ENCODE results near the gene SNRPD2. TPM values are rescaled to one million over a fixed set of nuclear protein-coding genes. Genes with fewer than 3 reads are reported as not detected.
"Not testable (repeated sequence)": the region's sequence is repeated elsewhere in the genome, so short reads cannot be mapped to it uniquely, and the experiment has no call there.

The SNRPD2 gene
- total RNA-seq: 88.4 TPM

- DNase-seq: peak; percentile 98
Measured at GRCh38 chr19:45691516-45692186, at the start of gene SNRPD2. Gene SNRPD2, minus strand, starts transcription at chr19:45691953. Its CDS starts 65 bp downstream, at chr19:45691888.

GRCh38 chr19:45739498-45740439 is 48.0 kb upstream of the SNRPD2 start:
- DNase-seq: no peak

DNA sequence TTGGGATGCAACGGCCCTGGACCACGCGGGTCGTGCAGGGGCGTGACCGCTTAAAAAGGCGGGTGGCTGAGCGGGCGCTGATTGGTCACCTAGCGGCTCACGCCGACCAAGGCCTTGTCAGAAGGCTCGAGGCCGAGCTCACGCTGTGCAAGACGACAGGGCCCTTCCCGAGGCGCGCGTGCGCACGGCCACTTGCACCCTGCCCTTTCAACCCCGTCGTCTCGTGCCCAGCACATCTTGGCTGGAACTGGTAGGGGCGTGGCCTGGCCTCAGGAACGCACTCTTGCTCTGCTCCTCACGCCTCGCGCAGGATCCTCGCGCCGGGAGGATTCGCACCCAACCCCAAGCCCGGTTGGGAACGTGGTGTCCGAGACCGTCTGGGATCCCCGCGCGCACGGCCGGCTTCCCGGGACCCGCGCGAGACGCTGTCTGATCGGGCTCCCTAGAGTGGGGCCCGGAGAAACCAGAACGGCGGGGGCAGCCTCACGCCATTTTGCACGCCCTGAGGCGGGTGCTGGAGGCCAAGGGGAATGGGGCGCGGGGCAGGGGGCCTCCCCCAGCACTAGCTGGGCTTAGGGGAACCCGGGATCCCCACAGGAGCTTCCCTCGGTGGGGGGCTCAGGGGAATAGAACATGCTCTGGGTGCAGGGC is 41.5 kb upstream of the SNRPD2 start, which contains the start of gene MEIOSIN:
TSS of gene MEIOSIN (plus strand) at position 280 of the 651 bp plus-strand sequence. CDS start 1,938 bp downstream, outside the sequence.
- no peak for DNase-seq

GRCh38 chr19:45730368-45731288 is 38.9 kb upstream of the SNRPD2 start, which contains the start of gene FBXO46:
Gene FBXO46, minus strand, starts transcription at chr19:45730896. Its CDS starts 17,401 bp downstream, at chr19:45713495.
- peak; percentile 99 for DNase-seq

GRCh38 chr19:45729800-45730290 is 38.1 kb upstream of the SNRPD2 start:
- DNase-seq: peak; percentile 14

GRCh38 chr19:45728683-45729082 is 36.9 kb upstream of the SNRPD2 start:
- DNase-seq: not testable (repeated sequence)

DNA sequence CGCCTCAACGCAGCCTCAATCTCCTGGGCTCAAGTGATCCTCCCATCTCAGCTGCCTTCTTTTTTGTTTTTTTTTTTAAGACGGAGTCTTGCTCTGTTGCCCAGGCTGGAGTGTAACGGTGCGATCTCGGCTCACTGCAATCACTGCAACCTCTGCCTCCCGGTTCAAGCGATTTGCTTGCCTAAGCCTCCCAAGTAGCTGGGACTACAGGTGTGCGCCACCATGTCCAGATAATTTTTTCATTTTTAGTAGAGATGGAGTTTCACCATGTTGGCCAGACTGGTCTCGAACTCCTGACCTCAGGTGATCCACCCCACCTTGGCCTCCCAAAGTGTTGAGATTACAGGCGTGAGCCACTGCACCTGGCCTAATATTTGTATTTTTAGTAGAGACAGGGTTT is 28.3 kb upstream of the SNRPD2 start:
- DNase-seq: not testable (repeated sequence)

DNA sequence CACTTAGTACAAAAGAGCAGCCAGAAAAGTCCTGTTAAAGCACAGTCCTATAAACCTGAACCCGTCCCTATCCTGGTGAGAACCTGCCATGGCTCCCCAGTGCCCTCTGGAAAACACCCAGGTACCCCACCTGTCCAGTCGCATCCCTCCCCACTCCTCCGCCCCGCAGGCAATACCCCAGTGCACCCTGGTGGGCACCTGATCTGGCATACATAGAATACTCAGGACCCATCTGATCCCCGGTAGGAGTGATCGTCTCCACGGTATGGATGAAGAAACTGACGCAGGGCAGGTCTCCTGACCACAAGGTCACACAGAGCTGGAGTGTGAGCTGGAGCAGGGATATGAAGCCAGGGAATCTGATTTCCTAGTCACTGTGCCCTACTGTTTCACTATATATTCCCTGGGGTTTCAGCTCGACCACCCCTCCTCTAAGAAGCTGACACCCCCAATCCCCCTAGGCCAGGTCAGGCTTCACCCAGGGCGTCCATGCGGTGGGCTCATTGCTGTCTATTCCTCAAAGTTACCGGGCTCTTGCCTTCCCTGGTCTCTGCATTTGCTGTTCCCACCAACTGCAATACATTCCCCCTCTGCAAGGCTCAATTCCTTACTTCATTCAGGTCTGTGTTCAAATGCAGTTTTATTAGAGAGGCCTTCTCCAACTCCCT is 26.4 kb upstream of the SNRPD2 start:
- DNase-seq: no peak

DNA sequence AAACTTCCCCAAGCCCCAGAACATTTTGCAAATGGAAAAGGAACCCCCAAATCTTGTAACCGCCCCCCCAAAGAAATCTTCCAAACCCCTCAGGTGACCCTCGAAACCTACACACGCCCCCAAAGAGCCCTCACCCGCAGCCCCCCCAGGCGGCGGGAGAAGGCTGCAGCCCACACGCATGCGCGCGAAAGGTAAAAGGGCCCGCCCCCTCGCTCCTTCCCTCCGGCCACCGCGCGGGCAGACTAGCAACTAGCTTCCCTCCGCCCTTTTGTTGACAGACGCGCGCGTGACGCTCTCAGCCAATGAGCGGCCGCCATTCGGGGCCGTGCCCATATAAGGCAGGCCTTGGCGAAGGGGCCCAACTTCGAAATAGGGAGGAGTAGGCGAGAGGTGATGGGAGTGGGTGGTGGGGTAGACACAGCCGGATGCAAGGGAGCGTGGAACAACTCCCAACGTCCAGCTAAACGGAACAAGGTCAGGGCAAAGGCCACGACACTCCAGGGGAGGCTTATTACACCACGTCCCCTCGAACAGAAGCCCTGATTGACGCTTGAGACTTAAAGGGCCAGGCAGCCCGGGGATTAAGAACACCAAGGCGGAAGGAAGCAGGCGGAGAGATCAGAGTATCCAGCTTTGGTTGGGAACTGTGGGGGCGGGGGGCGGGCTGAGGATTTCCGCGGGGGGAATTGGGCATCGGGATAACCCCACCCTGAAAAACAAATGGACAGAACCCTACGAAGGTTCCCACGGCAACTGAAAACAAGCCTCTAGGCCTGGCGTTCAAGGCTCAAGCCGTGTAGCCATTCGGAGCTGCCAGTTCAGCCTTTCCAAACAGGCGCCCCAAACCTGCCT is 25.6 kb upstream of the SNRPD2 start:
- DNase-seq: peak; percentile 100

GRCh38 chr19:45716359-45717130 is 24.8 kb upstream of the SNRPD2 start:
- DNase-seq: peak; percentile 54

GRCh38 chr19:45715139-45715538 is 23.4 kb upstream of the SNRPD2 start:
- no peak for DNase-seq

GRCh38 chr19:45713141-45713540 is 21.4 kb upstream of the SNRPD2 start:
- DNase-seq: no peak

DNA sequence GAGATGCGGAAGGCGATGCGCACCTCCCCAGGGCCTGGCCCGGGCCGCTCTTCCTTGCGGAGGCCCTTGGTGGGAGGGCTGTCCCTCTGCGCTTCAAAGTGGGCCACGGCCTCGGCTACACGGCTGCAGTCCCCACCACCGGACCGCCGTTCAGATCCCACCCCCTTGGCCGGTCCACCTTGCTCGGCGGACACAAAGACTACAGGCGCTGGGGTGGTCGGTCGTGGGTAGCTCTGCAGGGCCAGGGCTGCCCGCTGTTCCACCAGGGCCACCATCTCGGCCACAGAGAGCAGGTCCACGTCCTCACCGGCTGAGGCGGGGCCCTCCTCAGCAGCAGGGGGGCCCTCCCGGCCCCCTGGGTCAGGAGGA is 20.9 kb upstream of the SNRPD2 start:
- DNase-seq: no peak

DNA sequence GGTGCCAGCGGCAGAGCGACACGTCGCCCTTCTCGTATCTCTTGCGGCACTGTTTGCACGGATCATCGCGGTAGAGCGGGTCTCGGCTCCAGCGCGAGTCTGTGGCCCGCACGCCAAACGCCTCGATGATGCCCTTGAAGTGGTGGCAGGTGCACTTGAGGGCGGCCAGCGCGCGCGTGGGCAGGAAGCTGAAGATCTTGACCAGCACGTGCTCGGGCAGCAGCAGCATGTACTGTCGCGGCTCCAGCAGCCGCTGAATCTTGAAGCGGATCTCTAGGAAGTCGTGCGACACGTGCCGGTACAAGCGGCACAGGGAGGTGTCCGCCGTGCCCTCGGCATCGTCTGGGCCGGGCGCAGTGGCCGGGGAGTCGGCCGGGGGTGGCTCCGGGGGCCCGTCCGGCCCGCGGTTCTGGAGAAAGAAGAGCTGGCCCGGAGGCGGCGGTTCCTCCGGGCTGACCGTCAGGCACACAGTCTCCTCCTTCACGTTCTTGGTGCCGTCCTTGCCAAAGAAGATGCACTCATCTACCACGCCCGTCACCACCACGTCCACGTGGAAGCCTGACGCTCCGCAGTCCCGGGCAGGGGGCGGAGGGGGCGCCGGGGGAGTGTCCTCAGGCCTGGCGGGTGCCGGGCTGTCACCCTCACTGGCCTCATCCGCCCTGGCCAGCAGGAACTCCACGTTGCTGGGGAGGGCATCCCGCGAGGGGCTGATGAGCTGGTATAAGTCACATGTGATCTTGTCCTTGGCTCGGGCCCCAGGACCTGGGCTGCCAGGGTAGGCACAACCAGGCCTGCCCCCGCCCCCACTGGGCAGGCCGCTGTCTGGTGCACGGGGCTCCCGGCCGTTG is 20.3 kb upstream of the SNRPD2 start:
- DNase-seq: no peak

- DNase-seq: no peak
Measured at GRCh38 chr19:45710356-45711130, 18.8 kb upstream of the SNRPD2 start.

DNA sequence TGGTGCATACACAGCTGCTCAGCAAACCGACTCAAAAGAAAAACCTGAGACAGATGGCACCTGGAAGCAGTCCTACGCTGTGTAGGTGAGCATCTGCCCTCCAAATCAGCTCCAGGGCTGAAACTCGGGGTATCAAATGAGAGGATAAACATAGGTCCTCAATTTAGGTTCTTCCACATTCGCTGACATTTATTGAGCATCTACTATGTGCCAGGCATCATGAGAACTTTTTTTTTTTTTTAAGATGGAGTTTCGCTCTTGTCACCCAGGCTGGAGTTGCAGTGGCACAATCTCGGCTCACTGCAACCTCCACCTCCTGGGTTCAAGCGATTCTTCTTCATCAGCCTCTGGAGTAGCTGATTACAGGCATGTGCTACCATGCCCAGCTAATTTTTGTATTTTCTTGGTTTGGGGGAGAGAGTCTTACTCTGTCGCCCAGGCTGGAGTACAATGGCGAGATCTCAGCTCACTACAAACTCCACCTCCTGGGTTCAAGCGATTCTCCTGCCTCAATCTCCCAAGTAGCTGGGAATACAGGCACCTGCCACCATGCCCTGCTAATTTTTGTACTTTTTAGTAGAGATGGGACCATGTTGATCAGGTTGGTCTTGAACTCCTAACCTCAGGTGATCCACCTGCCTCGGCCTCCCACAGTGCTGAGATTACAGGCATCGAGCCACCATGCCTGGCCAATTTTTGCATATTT is 14.1 kb upstream of the SNRPD2 start:
- DNase-seq: no peak
